HG03095 (cell line): ENCODE measurements around the gene PPP1R1B.

Experiments
- ATAC-seq: cut with Tn5 transposase; IDR thresholded peaks from one replicate; pipeline ENCODE4 v1.9.1; 2021; ENCODE audit warnings: moderate library complexity; ENCODE audit not compliant: unreplicated experiment

The PPP1R1B gene

GRCh38 chr17:39600288-39600996 lies 26.3 kb upstream of the PPP1R1B start:
- no peak for ATAC-seq

GRCh38 chr17:39600997-39601597 lies 25.7 kb upstream of the PPP1R1B start:
- no peak for ATAC-seq

GRCh38 chr17:39601758-39602532 lies 24.8 kb upstream of the PPP1R1B start:
- ATAC-seq: no peak

GRCh38 chr17:39602533-39603303 lies 24.0 kb upstream of the PPP1R1B start:
- no peak for ATAC-seq

DNA sequence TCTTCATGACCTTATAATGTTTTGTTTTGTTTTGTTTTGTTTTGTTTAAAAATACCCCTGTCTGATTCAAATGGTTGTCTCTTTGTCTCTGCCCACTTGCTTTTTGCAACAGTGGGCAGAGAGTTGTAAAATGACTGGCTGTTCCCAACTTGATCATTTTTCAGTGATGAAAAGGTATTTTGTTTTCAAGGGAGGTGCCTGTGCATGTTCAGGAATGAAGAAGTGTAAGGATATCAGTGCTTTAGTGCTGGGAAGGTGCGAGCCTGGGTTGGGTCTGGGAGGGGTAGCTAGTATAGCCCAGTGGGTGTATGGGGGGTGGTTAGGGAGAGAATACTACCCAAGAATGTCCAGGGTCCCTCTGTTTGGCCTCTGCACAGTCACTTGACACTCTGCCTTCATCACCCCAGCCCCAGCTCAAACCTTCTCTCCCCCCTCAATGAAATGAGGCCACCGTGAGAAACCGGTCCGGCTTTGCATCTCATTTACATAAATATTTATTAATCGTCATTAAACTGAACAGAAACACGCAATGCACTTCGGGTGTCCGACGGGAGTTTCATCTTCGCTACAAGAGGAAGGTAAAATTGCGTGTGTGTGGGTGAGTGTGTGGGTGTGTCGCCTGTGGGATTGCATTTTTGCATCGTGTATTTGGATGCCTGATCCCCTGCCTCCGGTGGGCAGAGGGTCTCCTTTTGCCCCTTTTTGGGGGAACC lies 23.3 kb upstream of the PPP1R1B start:
- ATAC-seq: no peak

DNA sequence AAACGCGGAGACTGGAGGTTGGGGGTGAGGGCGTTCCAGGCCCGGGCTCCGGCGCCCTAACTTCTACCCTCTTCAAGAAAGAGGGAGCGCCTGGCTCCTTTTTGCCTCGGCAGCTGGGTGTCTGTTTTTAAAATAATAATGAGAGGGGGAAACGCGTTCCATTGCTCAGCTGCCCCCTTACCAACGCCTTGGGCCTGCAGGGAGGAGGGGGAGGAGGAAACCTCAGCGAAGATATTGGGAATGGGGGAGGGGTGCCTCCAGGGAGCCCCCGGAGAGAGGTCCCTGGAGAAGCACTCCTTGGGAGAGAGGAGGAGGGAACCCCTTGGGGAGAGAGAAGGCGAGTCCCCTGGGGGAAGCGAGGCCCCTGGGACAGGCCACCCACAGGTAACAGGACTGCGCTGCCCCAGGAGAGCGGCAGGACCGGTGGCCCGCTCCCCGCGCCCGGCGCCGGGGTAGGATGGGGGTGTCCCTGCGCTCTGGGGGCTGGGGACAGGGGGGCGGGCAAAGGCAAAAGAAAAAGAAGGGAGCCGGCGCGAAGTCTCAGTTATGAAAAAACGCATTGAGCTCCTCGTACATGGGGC lies 21.8 kb upstream of the PPP1R1B start:
- no peak for ATAC-seq

GRCh38 chr17:39605492-39606433 lies 21.0 kb upstream of the PPP1R1B start:
- no peak for ATAC-seq

DNA sequence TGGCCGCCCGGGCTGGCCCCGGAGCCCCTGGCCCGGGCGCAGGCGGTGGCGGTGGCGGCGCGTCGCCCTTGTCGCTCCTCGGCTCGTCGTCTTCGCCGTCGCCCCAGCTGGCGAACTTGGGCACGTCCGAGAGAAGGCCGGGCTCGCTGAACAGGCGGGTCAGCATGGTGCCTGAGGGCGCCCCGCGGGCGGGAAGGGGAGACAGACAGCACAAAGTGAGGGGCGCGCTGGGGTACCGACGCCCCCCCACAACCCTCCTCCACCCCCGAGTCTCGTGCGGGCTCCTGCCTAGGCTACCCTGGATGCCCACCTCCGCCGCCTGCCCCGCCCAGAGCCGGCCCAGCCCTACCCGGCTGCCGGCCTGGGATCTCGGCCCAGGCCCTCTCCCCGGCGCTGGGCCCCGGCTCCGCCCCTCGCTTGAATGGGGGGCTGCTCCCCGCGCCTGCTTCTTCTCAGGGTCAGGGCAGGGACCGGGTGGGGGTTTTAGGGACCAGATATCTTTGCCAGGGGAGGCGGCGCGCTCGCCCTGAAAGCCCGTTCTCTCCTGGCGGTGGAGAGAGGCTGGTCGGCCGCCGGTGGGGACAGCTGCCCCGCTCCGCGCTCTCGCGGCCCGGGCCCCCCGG lies 20.2 kb upstream of the PPP1R1B start:
- ATAC-seq: no peak

DNA sequence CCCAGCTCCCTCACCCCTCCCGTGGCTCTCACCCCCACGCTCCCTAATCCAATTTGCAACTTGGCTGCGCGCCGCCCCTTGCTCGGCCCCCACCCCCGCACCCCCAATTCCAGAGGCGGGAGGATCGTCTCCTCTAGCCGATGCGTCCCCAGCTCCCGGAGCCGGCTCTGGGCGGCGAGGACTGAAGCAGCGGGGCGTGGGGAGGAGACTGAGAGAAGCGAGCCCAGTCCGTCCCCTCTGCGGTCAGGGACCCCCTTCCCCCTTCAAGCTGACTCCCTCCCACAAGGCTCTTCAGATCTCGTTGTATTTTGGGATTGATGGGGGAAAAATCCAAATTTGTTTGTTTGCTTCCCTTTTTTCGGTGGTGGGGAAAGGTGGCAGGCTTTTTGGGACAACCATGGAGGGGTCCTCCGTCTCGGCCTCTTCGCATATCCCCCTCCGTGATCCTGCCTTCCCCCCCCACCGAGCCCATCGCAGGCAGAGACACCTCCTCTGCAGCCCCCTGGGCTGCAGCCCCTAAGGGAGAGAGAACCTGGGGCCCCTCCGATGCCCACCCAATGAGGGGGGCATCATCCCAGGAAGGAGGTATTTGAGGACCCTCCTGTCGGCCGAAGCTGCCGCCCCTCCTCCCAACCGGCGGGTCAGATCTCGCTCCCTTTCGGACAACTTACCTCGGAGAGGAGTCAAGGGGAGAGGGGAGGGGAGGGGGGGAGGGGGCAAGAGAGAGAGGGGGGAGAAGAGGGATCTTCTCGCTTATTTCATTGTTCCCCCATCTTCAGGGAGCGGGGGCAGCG lies 19.5 kb upstream of the PPP1R1B start:
- ATAC-seq: no peak

DNA sequence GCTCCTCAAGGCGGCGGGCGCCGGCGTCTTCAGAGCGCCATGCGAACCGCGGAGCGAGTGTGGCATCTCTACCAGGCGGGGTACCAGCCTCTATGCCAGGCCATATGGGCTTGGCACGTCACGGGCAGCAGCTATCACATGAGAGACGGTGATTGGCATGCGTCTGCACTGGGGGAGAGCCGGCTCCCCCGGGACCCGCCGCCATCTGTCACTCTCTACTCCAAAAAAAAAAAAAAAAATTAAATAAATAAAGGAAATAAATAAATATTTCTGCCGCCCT lies 19.0 kb upstream of the PPP1R1B start, which contains the start of gene NEUROD2:
Gene NEUROD2, minus strand, starts transcription at position 70 of the 280 bp plus-strand sequence. CDS start 1,321 bp downstream, outside the sequence.
- no peak for ATAC-seq

- ATAC-seq: no peak
Observed at GRCh38 chr17:39608142-39608981, 18.4 kb upstream of the PPP1R1B start.

DNA sequence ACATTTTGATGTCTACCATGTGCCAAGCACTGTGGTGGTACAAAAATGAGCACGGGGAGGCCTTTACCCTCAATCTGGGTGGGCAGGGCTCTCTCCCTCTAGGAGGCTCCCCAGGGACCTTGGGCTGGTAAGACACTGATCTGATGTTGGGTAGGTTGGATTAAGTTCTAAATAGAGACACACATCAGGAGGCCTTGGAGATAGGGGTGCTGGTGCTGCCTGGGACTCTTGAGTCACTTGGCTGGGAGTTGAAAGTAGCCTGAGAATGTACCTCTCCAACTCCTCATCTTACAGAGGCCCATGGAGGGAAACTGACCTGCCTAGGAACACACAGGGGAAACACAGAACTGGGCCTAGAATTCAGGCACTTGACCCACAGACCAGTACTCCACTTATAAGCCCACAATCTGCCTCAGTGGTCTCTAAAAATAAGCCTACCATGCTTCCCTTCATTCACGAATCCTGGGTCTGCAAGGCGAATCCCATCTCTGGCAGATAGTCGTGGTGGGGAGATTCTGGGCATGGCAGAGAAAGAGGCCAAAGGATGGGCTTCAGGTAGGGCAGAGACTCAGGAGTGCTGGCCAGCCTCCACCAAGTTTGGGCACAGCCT lies 17.2 kb upstream of the PPP1R1B start:
- ATAC-seq: no peak

GRCh38 chr17:39611401-39612112 lies 15.2 kb upstream of the PPP1R1B start:
- ATAC-seq: no peak

- no peak for ATAC-seq
Observed at GRCh38 chr17:39612291-39612894, 14.4 kb upstream of the PPP1R1B start.

DNA sequence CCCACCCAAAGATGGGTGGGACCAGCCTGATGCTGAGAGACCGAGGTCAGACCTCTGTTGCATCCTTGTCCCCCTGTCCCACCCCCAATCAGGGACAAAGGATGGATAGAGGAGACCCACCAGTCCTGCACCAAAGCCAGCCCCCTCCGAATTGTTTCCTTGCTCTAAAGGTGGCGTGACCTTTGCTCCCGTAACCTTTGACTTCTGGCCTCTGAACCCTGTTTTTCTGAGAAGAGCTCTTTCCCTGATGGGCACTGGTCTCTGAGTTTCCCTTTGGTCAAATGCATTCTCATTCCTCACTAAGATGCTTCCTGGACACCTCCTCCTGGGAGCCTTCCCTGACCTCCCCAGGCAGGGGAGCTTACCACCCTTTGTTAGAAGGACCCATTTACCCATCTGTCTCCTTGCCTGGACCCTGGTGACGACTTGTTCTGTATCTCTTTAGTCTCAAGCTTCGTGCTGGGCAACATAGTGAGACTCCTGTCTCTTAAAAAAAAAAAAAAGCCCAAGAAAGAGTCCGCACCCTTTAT lies 13.8 kb upstream of the PPP1R1B start:
- no peak for ATAC-seq
